Type B pancreatic cell (in vitro differentiated cells): ENCODE data around the gene BIVM. TPM values are rescaled to one million over a fixed set of nuclear protein-coding genes. Genes with fewer than 3 reads are reported as not detected.

Experiments used
- DNase-seq: peaks from one replicate; pipeline ENCODE4 v3.0.0; 2021; ENCODE audit warnings: mixed read lengths; ENCODE audit not compliant: unreplicated experiment; ENCODE audit errors: extremely low spot score
- H3K27ac Mint-ChIP-seq: 2 replicates; pipeline ENCODE4 v1.8.0; 2021; ENCODE audit warnings: mild to moderate bottlenecking, mixed read lengths
- H3K27me3 Mint-ChIP-seq: 2 replicates; pipeline ENCODE4 v1.8.0; 2021; ENCODE audit warnings: mixed read lengths
- H3K36me3 Mint-ChIP-seq: 2 replicates; pipeline ENCODE4 v1.8.0; 2021; ENCODE audit warnings: mixed read lengths
- H3K4me1 Mint-ChIP-seq: one replicate; pipeline ENCODE4 v1.8.0; 2021; ENCODE audit warnings: mixed read lengths; ENCODE audit not compliant: unreplicated experiment
- H3K4me3 Mint-ChIP-seq: 2 replicates; pipeline ENCODE4 v1.8.0; 2021; ENCODE audit warnings: mild to moderate bottlenecking, mixed read lengths
- H3K9me3 Mint-ChIP-seq: 2 replicates; pipeline ENCODE4 v1.8.0; 2021; ENCODE audit warnings: mixed read lengths
- CTCF ChIP-seq: fragments of 200-600 bp; sonication (generic); conservative IDR thresholded peaks from 2 replicates; pipeline ENCODE4 v1.5.0; 2021; ENCODE audit warnings: antibody characterized with exemption, mild to moderate bottlenecking
- total RNA-seq: library from RNA; stranded (reverse); gene quantifications from 2 replicates; pipeline ENCODE4 v1.2.1, GENCODE V29; 2021; ENCODE audit warnings: low replicate concordance

BIVM gene
- total RNA-seq, 1 donor from 2014 or later: 30.0 TPM

DNA sequence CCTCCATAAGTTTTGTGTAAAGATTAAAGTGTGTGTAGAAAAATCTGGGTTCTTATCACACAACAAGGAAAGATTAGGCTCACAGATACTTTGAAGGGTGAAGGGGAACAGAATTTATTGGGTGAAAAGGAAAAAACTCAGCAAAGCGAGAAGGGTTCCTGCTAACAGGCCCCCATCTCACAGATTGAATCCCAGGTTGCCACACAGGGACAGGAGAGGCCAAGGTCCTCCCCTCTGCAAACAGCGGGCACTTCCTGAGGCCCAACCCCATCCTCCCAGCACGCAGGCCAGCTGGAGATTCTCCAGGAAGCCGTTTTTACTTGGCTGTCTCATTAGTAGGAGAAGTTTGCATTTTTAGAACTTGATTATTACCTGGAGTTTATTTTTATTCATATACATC, 31.7 kb downstream of the BIVM start:
- DNase-seq: no peak
- Mint-ChIP-seq H3K27me3 (no peaks in the 10 kb centered on the region), H3K4me1 (no peaks in the 10 kb centered on the region), H3K9me3 (no peaks in the 10 kb centered on the region), H3K27ac (no peak overlapping the region), H3K36me3 (peaks cover 9% of the 10 kb centered on the region), H3K4me3 (no peak overlapping the region)
- TF ChIP-seq CTCF: no peak

GRCh38 chr13:102836471-102836870, 37.6 kb downstream of the BIVM start:
- Mint-ChIP-seq H3K9me3 (no peaks in the 10 kb centered on the region), H3K4me1 (no peaks in the 10 kb centered on the region), H3K36me3 (peaks cover 9% of the 10 kb centered on the region), H3K27me3 (no peaks in the 10 kb centered on the region), H3K4me3 (no peak overlapping the region), H3K27ac (no peak overlapping the region)
- TF ChIP-seq CTCF: no peak
- no peak for DNase-seq

GRCh38 chr13:102838273-102838672, 39.4 kb downstream of the BIVM start:
- no peak overlapping the region for H3K27ac Mint-ChIP-seq
- H3K27me3 Mint-ChIP-seq: no peaks in the 10 kb centered on the region
- no peak for TF ChIP-seq CTCF
- H3K4me3 Mint-ChIP-seq: no peak overlapping the region
- no peaks in the 10 kb centered on the region for H3K4me1 Mint-ChIP-seq
- H3K36me3 Mint-ChIP-seq: peaks cover 9% of the 10 kb centered on the region
- no peak for DNase-seq
- H3K9me3 Mint-ChIP-seq: no peaks in the 10 kb centered on the region

- no peak for TF ChIP-seq CTCF
- H3K27me3 Mint-ChIP-seq: no peaks in the 10 kb centered on the region
- DNase-seq: no peak
- peaks cover 9% of the 10 kb centered on the region for H3K36me3 Mint-ChIP-seq
- H3K4me1 Mint-ChIP-seq: no peaks in the 10 kb centered on the region
- H3K27ac Mint-ChIP-seq: no peak overlapping the region
- H3K4me3 Mint-ChIP-seq: no peak overlapping the region
- H3K9me3 Mint-ChIP-seq: no peaks in the 10 kb centered on the region
These were observed 40.1 kb downstream of the BIVM start for GRCh38 chr13:102838982-102839381.

DNA sequence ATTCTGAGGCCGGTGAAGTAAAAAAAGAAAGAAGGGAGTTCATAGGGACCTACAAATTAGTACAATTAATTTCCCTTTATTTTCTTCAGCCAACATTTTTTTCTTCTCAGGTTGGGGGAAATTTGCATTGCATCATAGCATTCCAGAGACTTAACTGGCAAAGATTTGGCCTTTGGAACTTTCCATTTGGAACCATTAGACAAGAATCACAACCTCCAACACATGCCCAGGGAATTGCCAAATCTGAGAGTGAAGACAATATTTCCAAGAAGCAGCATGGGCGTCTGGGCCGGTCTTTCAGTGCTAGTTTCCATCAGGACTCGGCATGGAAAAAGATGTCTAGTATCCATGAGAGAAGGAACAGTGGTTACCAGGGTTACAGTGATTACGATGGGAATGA, 40.5 kb downstream of the BIVM start:
- H3K4me3 Mint-ChIP-seq: no peak overlapping the region
- no peak for DNase-seq
- TF ChIP-seq CTCF: no peak
- no peaks in the 10 kb centered on the region for H3K4me1 Mint-ChIP-seq
- H3K9me3 Mint-ChIP-seq: no peaks in the 10 kb centered on the region
- no peaks in the 10 kb centered on the region for H3K27me3 Mint-ChIP-seq
- no peak overlapping the region for H3K27ac Mint-ChIP-seq
- peaks cover 7% of the 10 kb centered on the region for H3K36me3 Mint-ChIP-seq

DNA sequence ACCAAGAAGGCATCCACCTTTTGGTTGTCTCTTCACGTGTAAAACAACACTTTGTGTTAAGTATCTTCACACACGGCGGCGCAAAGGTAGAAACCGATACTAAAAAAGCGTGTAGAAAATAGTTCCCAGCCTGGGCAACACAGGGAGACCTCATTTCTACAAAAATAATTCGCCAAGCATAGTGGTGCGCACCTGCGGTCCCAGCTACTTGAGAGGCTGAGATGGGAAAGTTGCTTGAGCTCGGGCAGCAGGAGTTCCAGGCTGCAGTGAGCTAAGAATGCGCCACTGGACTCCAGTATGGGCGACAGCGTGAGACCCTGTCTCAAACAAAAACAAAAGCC, 46.3 kb downstream of the BIVM start:
- H3K4me3 Mint-ChIP-seq: peak overlapping the region; percentile 96
- peak overlapping the region; percentile 93 for H3K27ac Mint-ChIP-seq
- no peak for DNase-seq

More for the DNA sequence above, 46.3 kb downstream of the BIVM start:
- TF ChIP-seq CTCF: no peak
- Mint-ChIP-seq H3K27me3 (no peaks in the 10 kb centered on the region), H3K4me1 (peaks cover 12% of the 10 kb centered on the region), H3K9me3 (no peaks in the 10 kb centered on the region), H3K36me3 (no peaks in the 10 kb centered on the region)
